ENCODE data around the gene ZNF622.

The ZNF622 gene

GRCh38 chr5:16464231-16464630 lies 1.4 kb downstream of the ZNF622 start:
- DNase-seq (ENCODE audit: low spot score): no peak
- TF ChIP-seq CTCF (IDR thresholded peaks at IDR 0.05; ENCODE audit: extremely low read depth, missing control alignments): no peak

GRCh38 chr5:16461782-16462181 lies 3.8 kb downstream of the ZNF622 start:
- no peak for DNase-seq (ENCODE audit: low spot score)
- TF ChIP-seq CTCF (IDR thresholded peaks at IDR 0.05; ENCODE audit: extremely low read depth, missing control alignments): no peak

- no peak for TF ChIP-seq CTCF (IDR thresholded peaks at IDR 0.05; ENCODE audit: extremely low read depth, missing control alignments)
- no peak for DNase-seq (ENCODE audit: low spot score)
Measured at GRCh38 chr5:16461026-16461425, 4.6 kb downstream of the ZNF622 start.

GRCh38 chr5:16459451-16459850 lies 6.1 kb downstream of the ZNF622 start:
- TF ChIP-seq CTCF (IDR thresholded peaks at IDR 0.05; ENCODE audit: extremely low read depth, missing control alignments): no peak
- DNase-seq (ENCODE audit: low spot score): no peak

- no peak for TF ChIP-seq CTCF (IDR thresholded peaks at IDR 0.05; ENCODE audit: extremely low read depth, missing control alignments)
- DNase-seq (ENCODE audit: low spot score): no peak
Measured at GRCh38 chr5:16457853-16458252, 7.7 kb downstream of the ZNF622 start.

GRCh38 chr5:16457451-16457850 lies 8.1 kb downstream of the ZNF622 start:
- TF ChIP-seq CTCF (IDR thresholded peaks at IDR 0.05; ENCODE audit: extremely low read depth, missing control alignments): no peak
- DNase-seq (ENCODE audit: low spot score): no peak

GRCh38 chr5:16456103-16456832 lies 9.3 kb downstream of the ZNF622 start:
- TF ChIP-seq CTCF (IDR thresholded peaks at IDR 0.05; ENCODE audit: extremely low read depth, missing control alignments): peak; percentile 49
- peak; percentile 55 for DNase-seq (ENCODE audit: low spot score)
